Colonic mucosa (tissue), 4 donors: Measurements from ENCODE around the gene FAR2. TPM values are rescaled to one million over a fixed set of nuclear protein-coding genes. Genes with fewer than 3 reads are reported as not detected.

Experiments
- DNase-seq: peaks from one replicate; pipeline ENCODE4 v3.0.0-alpha.2; 2020
- H3K27ac ChIP-seq: fragments of 200-600 bp; one replicate; pipeline ENCODE4 v1.8.0; 2021
- H3K27me3 ChIP-seq: fragments of 200-600 bp; one replicate; pipeline ENCODE4 v1.8.0; 2021
- H3K36me3 ChIP-seq: fragments of 200-600 bp; one replicate; pipeline ENCODE4 v1.8.0; 2021
- H3K4me1 ChIP-seq: fragments of 200-600 bp; one replicate; pipeline ENCODE4 v1.8.0; 2021; ENCODE audit warnings: mild to moderate bottlenecking
- H3K4me3 ChIP-seq: fragments of 200-600 bp; one replicate; pipeline ENCODE4 v1.8.0; 2021
- H3K9ac ChIP-seq, 2 donors: one replicate each; pipeline ENCODE4 v1.7.0; 2013; ENCODE audit warnings: control low read depth in 2 of 2, low read depth in 2 of 2, low read length in 2 of 2
- H3K9me3 ChIP-seq: fragments of 200-600 bp; one replicate; pipeline ENCODE4 v1.8.0; 2021
- CTCF ChIP-seq: fragments of 200-600 bp; IDR thresholded peaks from one replicate; pipeline ENCODE4 v1.8.0; 2022; ENCODE audit warnings: antibody characterized with exemption, mild to moderate bottlenecking
- intact Hi-C: fragments of 100-400 bp; cut with DNase I; formaldehyde crosslinking; loops from one replicate; pipeline ENCODE4 v1.14.1; 2022
- total RNA-seq, 2 donors: library from RNA; stranded (reverse); fragmentation: NEBNext Ultra II Directional in 1 of 2; extraction: Animal tissue kit (Norgen Biotek cat#: 25700) in 1 of 2; gene quantifications; one replicate each; pipeline ENCODE4 v1.2.1, GENCODE V29; 2021
- donor health status: healthy.
- donor health status: DM: no; HTN: no; CAD: no.
- donor health status: DM: no; HTN: no; CAD: no.

The FAR2 gene
- total RNA-seq, 2 donors from 2014 or later, result 67.4 to 83.6 TPM

DNA sequence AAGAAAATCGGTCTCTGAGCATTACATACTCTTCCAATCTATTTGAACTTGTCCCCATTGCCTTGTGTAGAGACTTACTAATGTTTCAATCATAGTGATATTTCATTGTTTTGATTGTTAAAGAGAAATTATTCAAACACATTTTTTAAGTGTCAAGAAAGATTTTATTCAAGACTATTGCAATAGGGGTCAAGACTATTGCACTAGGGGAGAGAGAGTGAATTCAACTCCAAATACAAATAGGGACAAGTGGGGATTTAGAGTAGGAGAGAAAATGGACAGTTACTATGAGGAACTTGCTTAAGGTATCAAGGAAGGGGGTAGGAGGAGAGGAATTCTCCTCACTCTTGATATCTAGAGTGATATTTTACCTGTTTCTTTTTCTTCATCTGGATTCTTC is 73.1 kb downstream of the FAR2 start:
- Histone ChIP-seq H3K36me3 (no peaks in the 10 kb centered on the region), H3K9me3 (no peaks in the 10 kb centered on the region), H3K9ac (no peak overlapping the region), H3K4me1 (no peaks in the 10 kb centered on the region), H3K27me3 (no peaks in the 10 kb centered on the region), H3K4me3 (no peak overlapping the region), H3K27ac (no peak overlapping the region)
- no peak for DNase-seq
- intact Hi-C loops, result no loop called here
- TF ChIP-seq CTCF, result no peak

GRCh38 chr12:29223426-29223825 is 74.3 kb downstream of the FAR2 start:
- H3K36me3 ChIP-seq, result no peaks in the 10 kb centered on the region
- no peaks in the 10 kb centered on the region for H3K4me1 ChIP-seq
- H3K4me3 ChIP-seq, result no peak overlapping the region
- no peak overlapping the region for H3K27ac ChIP-seq
- DNase-seq, result no peak
- intact Hi-C loops, result no loop called here
- no peaks in the 10 kb centered on the region for H3K9me3 ChIP-seq
- H3K9ac ChIP-seq, result no peak overlapping the region
- no peak for TF ChIP-seq CTCF
- H3K27me3 ChIP-seq, result no peaks in the 10 kb centered on the region

- no peak overlapping the region for H3K27ac ChIP-seq
- H3K36me3 ChIP-seq, result no peaks in the 10 kb centered on the region
- intact Hi-C loops, result no loop called here
- H3K9me3 ChIP-seq, result no peaks in the 10 kb centered on the region
- DNase-seq, result no peak
- H3K27me3 ChIP-seq, result no peaks in the 10 kb centered on the region
- no peak overlapping the region for H3K4me3 ChIP-seq
- TF ChIP-seq CTCF, result no peak
- H3K4me1 ChIP-seq, result no peaks in the 10 kb centered on the region
- H3K9ac ChIP-seq, result no peak overlapping the region
Measured at GRCh38 chr12:29223956-29224543, 75.0 kb downstream of the FAR2 start.

DNA sequence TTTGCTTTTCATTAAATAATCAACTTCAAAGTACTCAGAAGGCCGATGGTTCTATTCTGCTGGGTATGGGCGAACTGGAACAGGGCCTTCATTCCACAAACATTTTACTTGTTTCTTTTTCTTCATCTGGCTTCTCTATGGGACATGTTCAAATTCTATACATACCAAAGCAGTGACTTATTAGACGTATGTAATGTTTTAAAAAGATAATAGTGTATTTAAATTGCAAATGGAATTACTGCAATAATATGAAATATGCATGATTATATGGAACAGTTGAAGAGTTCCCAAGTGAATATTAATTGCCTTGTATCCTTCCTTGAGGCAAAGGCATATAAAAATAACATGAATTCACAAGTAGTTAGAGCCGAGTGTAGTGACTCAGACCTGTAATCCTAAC is 75.5 kb downstream of the FAR2 start:
- no peak overlapping the region for H3K9ac ChIP-seq
- H3K27me3 ChIP-seq, result no peaks in the 10 kb centered on the region
- no peak overlapping the region for H3K27ac ChIP-seq
- H3K9me3 ChIP-seq, result no peaks in the 10 kb centered on the region
- no peaks in the 10 kb centered on the region for H3K4me1 ChIP-seq
- DNase-seq, result no peak
- TF ChIP-seq CTCF, result no peak
- intact Hi-C loops, result no loop called here
- no peaks in the 10 kb centered on the region for H3K36me3 ChIP-seq
- no peak overlapping the region for H3K4me3 ChIP-seq

DNA sequence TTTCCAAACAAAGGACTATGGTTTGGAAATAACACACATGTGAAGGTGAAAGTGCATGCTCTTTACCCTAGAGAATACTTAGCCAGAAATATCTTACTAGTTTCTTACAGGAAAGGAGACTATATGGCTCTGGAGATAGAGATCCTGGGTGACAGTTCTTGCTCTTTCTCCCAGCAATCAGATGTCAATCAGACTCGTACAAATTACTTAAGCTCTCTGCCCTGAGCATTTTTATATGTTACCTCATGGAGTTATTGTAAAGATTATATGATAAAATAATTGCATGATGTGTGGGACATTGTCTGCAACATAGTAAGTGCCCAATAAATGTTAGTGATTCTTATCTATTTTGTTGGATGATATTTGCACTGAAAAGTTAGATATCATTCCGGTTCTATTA is 76.8 kb downstream of the FAR2 start:
- Histone ChIP-seq H3K9ac (no peak overlapping the region), H3K4me1 (no peaks in the 10 kb centered on the region), H3K27me3 (no peaks in the 10 kb centered on the region), H3K36me3 (no peaks in the 10 kb centered on the region), H3K9me3 (no peaks in the 10 kb centered on the region), H3K4me3 (no peak overlapping the region), H3K27ac (peak overlapping the region; percentile 18)
- intact Hi-C loops, result no loop called here
- DNase-seq, result no peak
- TF ChIP-seq CTCF, result no peak
